Smooth muscle cell (in vitro differentiated cells): ENCODE data around the gene HSPA5. TPM values are rescaled to one million over a fixed set of nuclear protein-coding genes. Genes with fewer than 3 reads are reported as not detected.

Source experiments
- DNase-seq: peaks from one replicate; lab custom pipeline; 2025; ENCODE audit not compliant: unreplicated experiment; lab: John Stamatoyannopoulos, UW
- H2AFZ ChIP-seq: fragments of 200-600 bp; sonication (generic); 2 replicates; pipeline ENCODE4 v1.6.0; 2016; ENCODE audit warnings: antibody characterized with exemption, low read depth, mild to moderate bottlenecking
- H3F3A ChIP-seq: fragments of 200-600 bp; sonication (generic); 2 replicates; pipeline ENCODE4 v1.6.0; 2017; ENCODE audit warnings: antibody characterized with exemption, low read depth
- H3K27ac ChIP-seq: fragments of 200-600 bp; sonication (generic); 2 replicates; pipeline ENCODE4 v1.5.1; 2016; ENCODE audit warnings: low read depth, mild to moderate bottlenecking
- H3K27me3 ChIP-seq: fragments of 200-600 bp; sonication (generic); 2 replicates; pipeline ENCODE4 v1.6.1; 2016; ENCODE audit warnings: low read depth, mild to moderate bottlenecking
- H3K36me3 ChIP-seq: fragments of 200-600 bp; sonication (generic); 2 replicates; pipeline ENCODE4 v1.5.1; 2016; ENCODE audit warnings: low read depth
- H3K4me1 ChIP-seq: fragments of 200-600 bp; sonication (generic); 2 replicates; pipeline ENCODE4 v1.5.1; 2016; ENCODE audit warnings: low read depth
- H3K4me2 ChIP-seq: fragments of 200-600 bp; sonication (generic); 2 replicates; pipeline ENCODE4 v1.6.0; 2016; ENCODE audit warnings: mild to moderate bottlenecking
- H3K4me3 ChIP-seq: fragments of 200-600 bp; sonication (generic); 2 replicates; pipeline ENCODE4 v1.5.1; 2016; ENCODE audit warnings: mild to moderate bottlenecking
- H3K79me2 ChIP-seq: fragments of 200-600 bp; sonication (generic); 2 replicates; pipeline ENCODE4 v1.6.0; 2016; ENCODE audit warnings: low read depth, mild to moderate bottlenecking
- H3K9ac ChIP-seq: fragments of 200-600 bp; sonication (generic); 2 replicates; pipeline ENCODE4 v1.6.0; 2016; ENCODE audit warnings: low read depth
- H3K9me3 ChIP-seq: fragments of 200-600 bp; sonication (generic); replicated peaks from 2 replicates; pipeline ENCODE4 v1.5.1; 2016; ENCODE audit warnings: low read depth
- H4K20me1 ChIP-seq: fragments of 200-600 bp; sonication (generic); 2 replicates; pipeline ENCODE4 v1.6.0; 2016; ENCODE audit warnings: low read depth
- WGBS: methylation state at CpG from one replicate; pipeline ENCODE4 v1.1.7; 2016; ENCODE audit warnings: low lambda C conversion rate; 5-methylcytosine and 5-hydroxymethylcytosine counted together
- polyA plus RNA-seq: library from polyadenylated mRNA; unstranded; fragments of >200 nt; fragmentation: Nextera tagmentation; extraction: Ambion mirVana; gene quantifications from 2 replicates; pipeline ENCODE4 v1.2.1, GENCODE V29; 2016
- small RNA-seq: library from RNA; depleted of rRNA; stranded (forward); fragments of <200 nt; gene quantifications from one replicate; pipeline ENCODE3, GENCODE V24; 2014
- total RNA-seq: library from RNA; depleted of rRNA; stranded (reverse); fragments of >200 nt; gene quantifications from 2 replicates; pipeline ENCODE4 v1.2.3, GENCODE V29; 2014
- TF ChIP-seq, protein P1 (sequence below): fragments of 200-600 bp; sonication (generic); IDR thresholded peaks from 2 replicates; pipeline ENCODE4 v1.5.1; 2017; ENCODE audit warnings: borderline replicate concordance, mild to moderate bottlenecking, antibody characterized with exemption; ENCODE audit not compliant: insufficient read depth, poor library complexity, severe bottlenecking

Gene HSPA5
- total and polyA plus RNA-seq, 2 experiments from 2014 or later, result 180 to 605 TPM

GRCh38 chr9:125189361-125190289, 51.5 kb downstream of the HSPA5 start, which contains the start of gene PPP6C:
Gene PPP6C, minus strand, starts transcription at chr9:125189803. Its CDS starts 85 bp downstream, at chr9:125189718.
- no peaks in the 10 kb centered on the region for H3K9me3 ChIP-seq
- peaks cover 7% of the 10 kb centered on the region for H3K4me1 ChIP-seq
- peaks cover 40% of the 10 kb centered on the region for H4K20me1 ChIP-seq
- TF ChIP-seq, protein P1, sequence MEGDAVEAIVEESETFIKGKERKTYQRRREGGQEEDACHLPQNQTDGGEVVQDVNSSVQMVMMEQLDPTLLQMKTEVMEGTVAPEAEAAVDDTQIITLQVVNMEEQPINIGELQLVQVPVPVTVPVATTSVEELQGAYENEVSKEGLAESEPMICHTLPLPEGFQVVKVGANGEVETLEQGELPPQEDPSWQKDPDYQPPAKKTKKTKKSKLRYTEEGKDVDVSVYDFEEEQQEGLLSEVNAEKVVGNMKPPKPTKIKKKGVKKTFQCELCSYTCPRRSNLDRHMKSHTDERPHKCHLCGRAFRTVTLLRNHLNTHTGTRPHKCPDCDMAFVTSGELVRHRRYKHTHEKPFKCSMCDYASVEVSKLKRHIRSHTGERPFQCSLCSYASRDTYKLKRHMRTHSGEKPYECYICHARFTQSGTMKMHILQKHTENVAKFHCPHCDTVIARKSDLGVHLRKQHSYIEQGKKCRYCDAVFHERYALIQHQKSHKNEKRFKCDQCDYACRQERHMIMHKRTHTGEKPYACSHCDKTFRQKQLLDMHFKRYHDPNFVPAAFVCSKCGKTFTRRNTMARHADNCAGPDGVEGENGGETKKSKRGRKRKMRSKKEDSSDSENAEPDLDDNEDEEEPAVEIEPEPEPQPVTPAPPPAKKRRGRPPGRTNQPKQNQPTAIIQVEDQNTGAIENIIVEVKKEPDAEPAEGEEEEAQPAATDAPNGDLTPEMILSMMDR, result peak; percentile 48
- DNase-seq, result peak; percentile 80
- H3K4me3 ChIP-seq, result peak within 1 kb of the TSS; percentile 97
- peak within 1 kb of the TSS; percentile 97 for H2AFZ ChIP-seq
- H3F3A ChIP-seq, result no peaks in the 10 kb centered on the region
- peak within 1 kb of the TSS; percentile 89 for H3K27ac ChIP-seq
- H3K36me3 ChIP-seq, result no peaks in the 10 kb centered on the region
- H3K4me2 ChIP-seq, result peak within 1 kb of the TSS; percentile 96
- 2% methylated on average over 77 of the region's 82 CpGs for WGBS
- no peaks in the 10 kb centered on the region for H3K27me3 ChIP-seq
- H3K79me2 ChIP-seq, result peaks cover 64% of the 10 kb centered on the region
- peak within 1 kb of the TSS; percentile 98 for H3K9ac ChIP-seq

GRCh38 chr9:125189011-125189360, 52.2 kb downstream of the HSPA5 start:
- H2AFZ ChIP-seq, result peak overlapping the region; percentile 97
- WGBS, result under 1% methylated on average over 25 of the region's 26 CpGs
- H3K79me2 ChIP-seq, result peaks cover 71% of the 10 kb centered on the region
- no peaks in the 10 kb centered on the region for H3K36me3 ChIP-seq
- peaks cover 7% of the 10 kb centered on the region for H3K4me1 ChIP-seq
- no peaks in the 10 kb centered on the region for H3K9me3 ChIP-seq
- H3K4me3 ChIP-seq, result peak overlapping the region; percentile 97
- H3K4me2 ChIP-seq, result peak overlapping the region; percentile 96
- peaks cover 46% of the 10 kb centered on the region for H4K20me1 ChIP-seq
- no peaks in the 10 kb centered on the region for H3K27me3 ChIP-seq
- TF ChIP-seq, protein P1, result no peak
- DNase-seq, result no peak
- H3K27ac ChIP-seq, result peak overlapping the region; percentile 89
- peak overlapping the region; percentile 98 for H3K9ac ChIP-seq
- no peaks in the 10 kb centered on the region for H3F3A ChIP-seq

Small RNA genes lying within 50 kb of the gene (small RNA-seq; reads per million reads assigned to genes)
- gene AL354710.1, result not detected

Other genes with a start within 250 kb of the HSPA5 start
- gene SCAI, start 97.8 kb downstream of the HSPA5 start, total RNA-seq, result 8.4 and 16.6 TPM in 2 replicates
- 0.81 and 1.9 TPM in 2 replicates for gene SCAI, start 97.8 kb downstream of the HSPA5 start, polyA plus RNA-seq
- gene PPP6C, start 51.5 kb downstream of the HSPA5 start, total RNA-seq, result 31.2 and 34.2 TPM in 2 replicates
- gene PPP6C, start 51.5 kb downstream of the HSPA5 start, polyA plus RNA-seq, result 21.6 and 25.2 TPM in 2 replicates
- gene RABEPK, start 40.8 kb downstream of the HSPA5 start, total RNA-seq, result 19.3 and 20.9 TPM in 2 replicates
- gene RABEPK, start 40.8 kb downstream of the HSPA5 start, polyA plus RNA-seq, result 33.7 and 42.9 TPM in 2 replicates
- 48.6 and 56.4 TPM in 2 replicates for gene GAPVD1, start 20.5 kb upstream of the HSPA5 start, total RNA-seq
- 22.0 and 22.3 TPM in 2 replicates for gene GAPVD1, start 20.5 kb upstream of the HSPA5 start, polyA plus RNA-seq